A549 (cell line): ENCODE results near the gene DBNDD2.

Experiments used
- CBX8 ChIP-seq: fragments of 200-600 bp; sonication (generic); IDR thresholded peaks from 2 replicates; pipeline ENCODE4 v1.6.1; 2016
- CEBPB ChIP-seq, 2 experiments: fragments of >200 bp in 1 of 2; sonication (Bioruptor Twin) in 1 of 2; formaldehyde crosslinking in 1 of 2; IDR thresholded peaks; 2 replicates each; pipeline ENCODE4 v1.6.1; 2012 to 2016
- CHD2 ChIP-seq: fragments of 150-350 bp; IDR thresholded peaks from 2 replicates; pipeline ENCODE4 v1.6.1; 2014; ENCODE audit warnings: low read length; ENCODE audit not compliant: partially characterized antibody
- FOSB ChIP-seq: fragments of 250-450 bp; sonication (Bioruptor Pico); IDR thresholded peaks from 2 replicates; pipeline ENCODE4 v1.5.0; 2020; ENCODE audit warnings: mild to moderate bottlenecking, moderate library complexity
- GATA3 ChIP-seq: IDR thresholded peaks from 2 replicates; pipeline ENCODE4 v1.6.1; 2012; ENCODE audit warnings: borderline replicate concordance
- JUNB ChIP-seq: fragments of >200 bp; sonication (Bioruptor Twin); formaldehyde crosslinking; IDR thresholded peaks from 2 replicates; pipeline ENCODE4 v1.6.1; 2016
- POLR2A ChIP-seq: IDR thresholded peaks from 2 replicates; pipeline ENCODE4 v1.6.1; 2012; ENCODE audit warnings: mild to moderate bottlenecking, low read length
- RCOR1 ChIP-seq: fragments of 150-350 bp; IDR thresholded peaks from 2 replicates; pipeline ENCODE4 v1.6.1; 2014; ENCODE audit warnings: antibody characterized with exemption, low read length, low read depth
- RNF2 ChIP-seq: fragments of 200-600 bp; sonication (generic); IDR thresholded peaks from 2 replicates; pipeline ENCODE4 v1.6.1; 2016; ENCODE audit warnings: low read depth, mild to moderate bottlenecking, antibody characterized with exemption, moderate library complexity, borderline replicate concordance
- TF ChIP-seq, protein P1 (sequence below): fragments of >200 bp; sonication (Bioruptor Twin); formaldehyde crosslinking; IDR thresholded peaks from 3 replicates; pipeline ENCODE4 v1.5.1; 2016
- TF ChIP-seq, protein P2 (sequence below): fragments of 200-600 bp; sonication (generic); IDR thresholded peaks from 2 replicates; pipeline ENCODE4 v1.6.1; 2016; ENCODE audit warnings: antibody characterized with exemption, mild to moderate bottlenecking, moderate library complexity

GRCh38 chr20:45433316-45433715, 25.2 kb downstream of the DBNDD2 start:
- TF ChIP-seq CHD2 (no peak), FOSB (CRISPR knock-in tag) (no peak), CBX8 (no peak), POLR2A (no peak), RCOR1 (no peak), JUNB (no peak), RNF2 (no peak), CEBPB (IDR thresholded peaks at IDR 0.05) (no peak), GATA3 (no peak)
- TF ChIP-seq, protein P1, sequence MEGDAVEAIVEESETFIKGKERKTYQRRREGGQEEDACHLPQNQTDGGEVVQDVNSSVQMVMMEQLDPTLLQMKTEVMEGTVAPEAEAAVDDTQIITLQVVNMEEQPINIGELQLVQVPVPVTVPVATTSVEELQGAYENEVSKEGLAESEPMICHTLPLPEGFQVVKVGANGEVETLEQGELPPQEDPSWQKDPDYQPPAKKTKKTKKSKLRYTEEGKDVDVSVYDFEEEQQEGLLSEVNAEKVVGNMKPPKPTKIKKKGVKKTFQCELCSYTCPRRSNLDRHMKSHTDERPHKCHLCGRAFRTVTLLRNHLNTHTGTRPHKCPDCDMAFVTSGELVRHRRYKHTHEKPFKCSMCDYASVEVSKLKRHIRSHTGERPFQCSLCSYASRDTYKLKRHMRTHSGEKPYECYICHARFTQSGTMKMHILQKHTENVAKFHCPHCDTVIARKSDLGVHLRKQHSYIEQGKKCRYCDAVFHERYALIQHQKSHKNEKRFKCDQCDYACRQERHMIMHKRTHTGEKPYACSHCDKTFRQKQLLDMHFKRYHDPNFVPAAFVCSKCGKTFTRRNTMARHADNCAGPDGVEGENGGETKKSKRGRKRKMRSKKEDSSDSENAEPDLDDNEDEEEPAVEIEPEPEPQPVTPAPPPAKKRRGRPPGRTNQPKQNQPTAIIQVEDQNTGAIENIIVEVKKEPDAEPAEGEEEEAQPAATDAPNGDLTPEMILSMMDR, result no peak
- TF ChIP-seq, protein P2, sequence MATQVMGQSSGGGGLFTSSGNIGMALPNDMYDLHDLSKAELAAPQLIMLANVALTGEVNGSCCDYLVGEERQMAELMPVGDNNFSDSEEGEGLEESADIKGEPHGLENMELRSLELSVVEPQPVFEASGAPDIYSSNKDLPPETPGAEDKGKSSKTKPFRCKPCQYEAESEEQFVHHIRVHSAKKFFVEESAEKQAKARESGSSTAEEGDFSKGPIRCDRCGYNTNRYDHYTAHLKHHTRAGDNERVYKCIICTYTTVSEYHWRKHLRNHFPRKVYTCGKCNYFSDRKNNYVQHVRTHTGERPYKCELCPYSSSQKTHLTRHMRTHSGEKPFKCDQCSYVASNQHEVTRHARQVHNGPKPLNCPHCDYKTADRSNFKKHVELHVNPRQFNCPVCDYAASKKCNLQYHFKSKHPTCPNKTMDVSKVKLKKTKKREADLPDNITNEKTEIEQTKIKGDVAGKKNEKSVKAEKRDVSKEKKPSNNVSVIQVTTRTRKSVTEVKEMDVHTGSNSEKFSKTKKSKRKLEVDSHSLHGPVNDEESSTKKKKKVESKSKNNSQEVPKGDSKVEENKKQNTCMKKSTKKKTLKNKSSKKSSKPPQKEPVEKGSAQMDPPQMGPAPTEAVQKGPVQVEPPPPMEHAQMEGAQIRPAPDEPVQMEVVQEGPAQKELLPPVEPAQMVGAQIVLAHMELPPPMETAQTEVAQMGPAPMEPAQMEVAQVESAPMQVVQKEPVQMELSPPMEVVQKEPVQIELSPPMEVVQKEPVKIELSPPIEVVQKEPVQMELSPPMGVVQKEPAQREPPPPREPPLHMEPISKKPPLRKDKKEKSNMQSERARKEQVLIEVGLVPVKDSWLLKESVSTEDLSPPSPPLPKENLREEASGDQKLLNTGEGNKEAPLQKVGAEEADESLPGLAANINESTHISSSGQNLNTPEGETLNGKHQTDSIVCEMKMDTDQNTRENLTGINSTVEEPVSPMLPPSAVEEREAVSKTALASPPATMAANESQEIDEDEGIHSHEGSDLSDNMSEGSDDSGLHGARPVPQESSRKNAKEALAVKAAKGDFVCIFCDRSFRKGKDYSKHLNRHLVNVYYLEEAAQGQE, result no peak
